HG03565 (cell line): ENCODE data around the gene PRIM2.
"Not testable (repeated sequence)": the region's sequence is repeated elsewhere in the genome, so short reads cannot be mapped to it uniquely, and the experiment has no call there.

ENCODE experiments used
- ATAC-seq: cut with Tn5 transposase; IDR thresholded peaks from one replicate; pipeline ENCODE4 v1.9.1; 2021; ENCODE audit warnings: mild to moderate bottlenecking, moderate library complexity; ENCODE audit not compliant: unreplicated experiment

The PRIM2 gene

DNA sequence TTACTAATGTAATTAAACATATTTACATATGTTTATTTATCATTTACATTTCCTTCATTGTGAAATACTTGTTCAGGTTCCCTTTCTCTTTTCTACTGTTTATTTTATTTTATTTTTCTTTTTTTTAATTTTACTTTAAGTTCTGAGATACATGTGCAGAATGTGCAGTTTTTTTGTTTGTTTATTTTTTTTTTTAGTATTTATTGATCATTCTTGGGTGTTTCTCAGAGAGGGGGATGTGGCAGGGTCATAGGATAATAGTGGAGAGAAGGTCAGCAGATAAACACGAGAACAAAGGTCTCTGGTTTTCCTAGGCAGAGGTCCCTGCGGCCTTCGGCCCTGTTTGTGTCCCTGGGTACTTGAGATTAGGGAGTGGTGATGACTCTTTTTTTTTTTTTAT is 8.7 kb upstream of the PRIM2 start:
- not testable (repeated sequence) for ATAC-seq

DNA sequence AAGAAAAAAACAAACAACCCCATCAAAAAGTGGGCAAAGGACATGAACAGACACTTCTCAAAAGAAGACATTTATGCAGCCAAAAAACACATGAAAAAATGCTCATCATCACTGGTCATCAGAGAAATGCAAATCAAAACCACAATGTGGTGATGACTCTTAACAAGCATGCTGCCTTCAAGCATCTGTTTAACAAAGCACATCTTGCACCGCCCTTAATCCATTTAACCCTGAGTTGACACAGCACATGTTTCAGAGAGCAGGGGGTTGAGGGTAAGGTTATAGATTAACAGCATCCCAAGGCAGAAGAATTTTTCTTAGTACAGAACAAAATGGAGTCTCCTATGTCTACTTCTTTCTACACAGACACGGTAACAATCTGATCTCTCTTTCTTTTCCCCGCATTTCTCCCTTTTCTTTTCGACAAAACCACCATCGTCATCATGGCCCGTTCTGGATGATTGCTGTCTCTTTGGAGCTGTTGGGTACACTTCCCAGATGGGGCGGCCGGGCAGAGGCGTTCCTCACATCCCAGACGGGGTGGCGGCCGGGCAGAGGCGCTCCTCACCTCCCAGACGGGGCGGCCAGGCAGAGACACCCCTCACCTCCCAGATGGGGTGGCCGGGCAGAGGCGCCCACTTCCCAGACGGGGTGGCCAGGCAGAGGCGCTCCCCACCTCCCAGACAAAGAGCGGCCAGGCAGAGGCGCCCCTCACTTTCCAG is 7.2 kb upstream of the PRIM2 start:
- not testable (repeated sequence) for ATAC-seq

DNA sequence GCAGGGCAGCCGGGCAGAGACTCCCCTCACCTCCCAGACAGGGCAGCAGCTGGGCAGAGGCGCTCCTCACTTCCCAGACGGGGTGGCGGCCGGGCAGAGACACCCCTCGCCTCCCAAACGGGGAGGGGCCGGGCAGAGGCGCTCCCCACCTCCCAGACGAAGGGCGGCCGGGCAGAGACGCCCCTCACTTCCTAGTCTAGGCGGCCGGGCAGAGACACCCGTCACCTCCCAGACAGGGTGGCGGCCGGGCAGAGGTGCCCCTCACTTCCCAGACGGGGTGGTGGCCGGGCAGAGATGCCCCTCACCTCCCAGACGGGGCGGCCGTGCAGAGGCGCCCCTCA is 6.6 kb upstream of the PRIM2 start:
- ATAC-seq: no peak

DNA sequence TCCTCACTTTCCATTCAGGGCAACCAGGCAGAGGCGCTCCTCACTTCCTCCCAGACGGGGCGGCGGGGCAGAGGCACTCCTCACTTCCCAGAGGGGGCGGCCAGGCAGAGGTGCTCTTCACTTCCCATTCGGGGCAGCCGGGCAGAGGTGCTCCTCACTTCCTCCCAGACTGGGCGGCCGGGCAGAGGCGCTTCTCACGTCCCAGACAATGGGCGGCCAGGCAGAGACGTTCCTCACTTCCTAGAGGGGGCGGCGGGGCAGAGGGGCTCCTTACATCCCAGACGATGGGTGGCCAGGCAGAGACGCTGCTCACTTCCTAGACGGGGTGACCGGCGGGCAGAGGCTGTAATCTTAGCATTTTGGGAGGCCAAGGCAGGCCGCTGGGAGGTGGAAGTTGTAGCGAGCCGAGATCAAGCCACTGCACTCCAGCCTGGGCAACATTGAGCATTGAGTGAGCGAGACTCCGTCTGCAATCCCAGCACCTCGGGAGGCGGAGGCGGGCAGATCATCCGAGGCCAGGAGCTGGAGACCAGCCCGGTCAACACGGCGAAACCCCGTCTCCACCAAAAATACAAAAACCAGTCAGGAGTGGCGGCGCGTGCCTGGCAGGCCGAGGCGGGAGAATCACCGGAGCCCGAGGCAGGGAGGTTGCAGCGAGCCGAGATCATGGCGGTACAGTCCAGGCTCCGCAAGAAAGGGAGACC is 6.0 kb upstream of the PRIM2 start:
- ATAC-seq: not testable (repeated sequence)

DNA sequence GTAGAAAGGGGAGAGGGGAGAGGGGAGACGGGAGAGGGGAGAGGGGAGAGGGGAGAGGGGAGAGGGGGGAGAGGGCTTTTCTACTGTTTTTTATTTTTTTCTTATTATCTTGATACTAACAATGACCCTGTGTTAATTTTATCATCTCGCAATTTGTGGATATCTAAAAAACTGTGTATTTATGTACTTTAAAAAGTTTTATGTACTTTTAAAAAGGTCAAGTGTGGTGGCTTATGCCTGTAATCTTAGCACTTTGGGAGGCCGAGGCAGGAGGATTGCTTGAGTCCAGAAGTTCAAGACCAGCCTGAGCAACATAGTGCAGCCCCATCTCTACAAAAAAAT is 5.5 kb upstream of the PRIM2 start:
- ATAC-seq: no peak

DNA sequence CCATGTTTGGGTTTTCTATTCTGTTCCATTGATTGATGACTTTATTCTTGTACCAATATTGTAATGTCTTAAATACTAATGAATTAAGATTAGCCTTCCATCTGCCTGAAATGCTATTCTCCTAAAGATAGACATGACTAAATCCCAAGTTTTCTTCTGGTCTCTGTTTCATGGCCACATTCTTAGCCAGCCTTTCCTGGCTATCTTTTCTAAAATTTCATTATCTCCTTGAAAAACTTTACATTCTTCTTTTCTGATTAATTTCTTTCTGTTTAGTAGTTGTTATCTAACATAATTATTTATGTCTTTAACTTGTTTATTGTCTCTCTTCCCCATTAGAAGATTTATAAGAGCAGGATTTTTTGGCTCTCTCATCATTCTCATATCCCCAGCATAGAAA is 4.4 kb upstream of the PRIM2 start:
- ATAC-seq: no peak

DNA sequence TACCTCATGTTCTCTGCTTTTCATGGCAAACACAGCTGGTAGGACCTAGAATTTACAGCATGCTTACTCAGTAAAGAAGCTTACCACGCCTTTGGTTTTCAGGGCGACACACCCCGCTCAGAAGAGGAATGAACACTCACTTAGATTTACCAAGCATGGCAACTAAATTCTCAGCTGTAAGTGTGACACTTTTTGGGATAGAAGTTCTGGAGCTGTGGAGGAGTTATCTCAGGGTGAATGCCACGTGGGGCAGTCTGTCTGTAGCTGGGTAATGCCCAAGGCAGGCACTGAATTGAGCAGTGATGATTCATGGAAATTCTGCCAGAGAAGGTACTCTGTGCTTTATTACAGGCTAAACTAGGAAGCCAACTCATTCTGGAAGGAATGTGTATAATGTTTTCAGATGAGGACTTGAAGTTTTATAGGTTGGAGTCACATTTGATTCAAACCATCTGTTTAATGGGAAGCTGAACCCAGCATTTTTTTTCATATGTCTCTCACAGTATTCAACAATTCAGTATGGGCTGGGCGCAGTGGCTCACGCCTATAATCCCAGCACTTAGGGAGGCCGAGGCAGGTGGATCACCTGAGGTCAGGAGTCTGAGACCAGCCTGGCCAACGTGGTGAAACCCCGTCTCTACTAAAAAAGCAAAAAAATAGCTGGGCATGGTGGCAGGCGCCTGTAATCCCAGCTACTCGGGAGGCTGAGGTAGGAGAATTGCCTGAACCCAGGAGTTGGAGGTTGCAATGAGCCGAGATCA is 3.5 kb upstream of the PRIM2 start:
- no peak for ATAC-seq

DNA sequence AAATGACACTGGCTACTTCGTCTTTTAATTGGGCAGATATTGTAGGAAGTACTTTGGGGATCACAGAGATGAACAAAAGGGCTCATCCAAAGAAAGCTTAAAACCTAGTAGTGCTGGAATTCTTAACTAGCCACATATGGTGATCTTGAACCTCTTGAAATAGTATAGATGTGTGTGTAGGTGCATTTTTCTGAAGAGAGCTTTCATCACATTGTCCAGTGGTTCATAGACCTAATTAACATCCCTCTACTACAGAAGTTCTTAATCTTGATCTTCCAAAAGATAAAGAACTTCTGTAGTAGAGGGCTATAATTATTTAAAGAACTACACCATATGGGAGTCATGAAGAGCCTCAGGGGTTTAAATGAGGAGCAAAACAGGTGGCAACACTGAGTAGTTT is 2.3 kb upstream of the PRIM2 start:
- no peak for ATAC-seq

DNA sequence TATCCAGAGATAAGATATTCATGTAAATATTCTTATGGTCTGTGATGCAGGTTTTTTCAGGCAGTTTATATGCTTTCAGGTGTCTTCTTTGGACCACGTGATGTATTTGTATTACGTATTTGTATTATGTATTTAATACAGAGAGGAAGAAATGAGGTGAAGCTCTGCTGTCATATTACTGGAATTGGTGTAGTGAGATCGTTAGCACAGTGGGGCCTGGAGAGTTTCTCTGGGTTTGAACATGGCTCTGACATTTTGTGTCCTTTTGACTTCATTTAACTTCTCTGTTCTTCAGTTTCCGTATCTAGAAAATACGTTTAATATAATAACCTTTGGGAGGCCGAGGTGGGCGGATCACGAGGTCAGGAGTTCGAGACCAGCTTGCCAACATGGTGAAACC is 1.6 kb upstream of the PRIM2 start:
- ATAC-seq: no peak

DNA sequence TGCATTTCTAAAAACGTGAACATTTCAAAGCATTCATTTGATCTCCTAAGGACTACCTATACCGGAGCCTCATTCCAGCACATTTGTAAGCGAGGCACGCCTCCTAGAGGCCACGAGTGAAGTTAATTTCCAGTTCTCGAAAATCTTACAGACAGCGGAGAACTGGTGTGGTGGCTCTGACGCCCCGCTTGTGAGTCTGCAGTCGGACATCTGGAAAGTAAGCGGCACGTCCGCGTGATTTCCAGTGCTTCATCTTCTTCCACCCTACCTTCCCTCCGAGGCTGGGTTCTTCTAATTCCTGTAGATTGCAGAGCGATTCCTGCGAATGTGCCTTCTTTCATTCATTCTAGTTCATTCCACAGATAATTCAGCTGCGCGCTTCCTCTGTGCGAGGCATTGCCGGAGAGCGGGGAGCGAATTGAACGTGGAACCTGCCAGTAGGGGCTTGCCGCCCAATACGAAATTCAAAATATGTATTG is 810 bp upstream of the PRIM2 start:
- peak; percentile 93 for ATAC-seq

DNA sequence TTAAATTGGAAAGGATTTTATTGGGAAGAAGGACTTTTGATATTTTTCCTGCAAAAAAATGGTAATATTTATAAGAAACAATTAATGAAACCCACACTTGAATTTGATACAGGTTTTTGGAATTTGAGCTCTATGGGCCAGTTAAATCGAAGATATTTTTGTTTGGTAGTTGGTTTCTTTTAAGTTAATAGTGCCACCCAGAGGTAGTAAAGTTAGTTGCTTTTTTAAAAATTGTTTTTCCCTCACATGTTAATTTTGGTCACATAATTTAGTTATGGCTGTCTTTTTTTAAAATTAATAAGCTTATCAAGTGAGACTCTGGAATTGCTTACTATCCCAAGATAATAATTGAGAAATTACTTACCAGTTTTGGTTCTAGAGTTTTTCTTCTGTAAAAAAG is 7.1 kb downstream of the PRIM2 start:
- ATAC-seq: no peak

DNA sequence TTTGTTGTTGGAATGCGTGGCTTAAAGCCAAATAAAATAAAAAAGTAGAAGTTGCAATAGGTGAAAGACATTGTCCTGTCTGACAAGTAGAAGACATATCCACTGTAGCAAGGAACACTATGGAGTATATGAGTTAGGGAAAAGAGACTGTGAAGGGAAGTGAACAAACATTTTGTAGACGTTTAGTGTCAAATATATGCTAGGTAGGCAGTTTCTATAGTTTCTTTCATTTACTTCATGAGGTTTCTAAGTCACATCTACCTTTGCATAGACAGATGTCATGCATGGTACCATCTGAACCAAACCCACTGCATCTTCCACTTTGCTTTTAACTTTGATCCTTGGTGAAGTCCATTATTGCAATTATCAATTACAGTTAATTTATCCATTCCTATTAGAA is 9.9 kb downstream of the PRIM2 start:
- no peak for ATAC-seq

DNA sequence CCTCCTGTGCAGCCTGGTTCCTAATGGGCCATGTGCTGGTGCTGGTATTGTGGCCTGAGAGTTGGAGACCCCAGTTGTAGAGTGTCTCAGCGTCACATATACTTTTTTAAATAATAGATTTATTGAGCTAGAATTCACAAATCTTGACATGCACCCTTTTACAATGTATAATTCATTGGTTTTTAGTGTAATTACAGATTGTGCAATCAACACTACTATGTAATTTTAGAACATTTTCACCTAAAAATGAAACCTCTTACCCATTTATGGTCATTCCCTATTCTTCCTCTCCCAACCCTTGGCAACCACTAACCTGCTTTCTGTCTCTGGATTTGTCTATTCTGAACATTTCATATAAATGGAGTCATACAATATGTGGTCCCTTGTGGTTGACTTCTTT is 10.6 kb downstream of the PRIM2 start:
- ATAC-seq: no peak

DNA sequence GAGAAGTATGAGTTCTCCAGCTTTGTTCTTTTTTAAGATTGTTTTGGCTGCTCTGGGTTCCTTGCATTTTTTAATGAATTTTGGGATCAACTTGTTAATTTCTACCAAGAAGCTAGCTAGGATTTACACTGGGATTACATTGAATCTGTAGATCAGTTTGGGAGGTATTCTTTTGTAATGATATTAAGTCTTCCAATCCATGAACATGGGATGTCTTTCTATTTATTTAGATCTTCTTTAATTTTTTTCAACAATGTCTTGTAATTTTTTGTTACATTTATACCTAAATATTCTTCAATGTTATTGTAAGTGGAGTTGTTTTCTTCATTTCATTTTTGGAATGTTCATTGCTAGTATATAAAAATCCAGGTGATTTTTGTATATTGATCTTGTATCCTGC is 12.5 kb downstream of the PRIM2 start:
- ATAC-seq: no peak

DNA sequence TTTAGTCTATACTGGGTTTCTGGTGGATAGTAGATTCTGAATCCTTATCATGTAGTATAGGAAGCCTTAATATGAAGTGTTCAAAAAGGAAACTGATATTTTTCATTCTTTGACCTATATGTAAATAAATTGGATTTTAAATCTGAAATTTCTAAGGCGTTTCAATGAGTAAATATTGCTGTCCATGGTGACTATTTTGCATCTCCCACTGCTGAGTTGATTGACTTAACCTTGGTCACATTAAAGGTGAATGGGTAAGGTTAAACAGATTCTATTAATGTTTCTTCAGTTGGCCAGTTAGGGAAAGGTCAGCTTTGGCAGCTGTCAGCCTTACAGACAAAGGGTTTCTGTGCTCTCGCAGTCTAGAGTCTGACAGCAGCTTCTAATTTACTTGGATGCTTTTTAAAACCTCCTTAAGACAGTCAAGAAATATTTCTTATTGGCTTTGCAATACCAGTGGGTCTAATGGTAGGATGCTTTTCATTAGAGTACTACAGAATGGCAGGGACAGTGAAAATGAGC is 24.8 kb downstream of the PRIM2 start:
- no peak for ATAC-seq

DNA sequence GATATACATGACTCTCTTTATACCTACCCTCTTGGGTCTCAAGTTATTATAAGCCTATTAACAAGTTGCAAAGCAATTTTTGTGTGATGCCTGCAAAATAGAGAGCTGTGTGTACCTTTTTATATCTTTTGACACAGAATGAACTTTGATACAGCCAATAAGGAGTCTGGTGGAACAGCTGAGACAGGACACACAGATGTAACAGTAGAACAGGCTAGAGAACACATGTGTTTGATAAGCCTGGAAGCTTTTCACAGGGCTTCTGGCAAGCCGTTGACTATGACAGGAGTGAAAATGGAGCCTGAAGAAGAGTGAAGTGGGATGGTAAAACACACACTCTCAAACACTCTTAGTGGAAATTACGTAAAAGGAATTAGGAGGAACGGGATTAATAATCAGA is 25.9 kb downstream of the PRIM2 start:
- ATAC-seq: not testable (repeated sequence)

DNA sequence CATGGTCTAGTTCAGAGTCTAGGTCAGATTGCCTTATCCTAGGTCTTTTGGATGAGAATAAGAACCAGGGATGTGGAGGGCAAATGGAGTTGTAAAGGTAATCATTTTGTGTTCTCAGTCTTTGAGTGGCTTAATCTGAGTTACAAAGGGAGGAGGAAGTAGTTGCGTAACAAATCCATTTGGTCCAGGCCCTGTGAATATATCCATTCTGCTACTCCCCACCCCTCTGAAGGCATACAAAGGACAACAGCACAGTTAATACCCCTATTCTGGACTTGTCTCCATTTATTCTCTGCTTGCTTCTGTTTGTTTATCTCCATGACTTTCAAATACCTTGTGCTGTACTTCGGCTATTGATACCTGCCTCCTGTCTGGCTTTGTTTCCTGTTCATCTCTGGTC is 29.3 kb downstream of the PRIM2 start:
- ATAC-seq: not testable (repeated sequence)

DNA sequence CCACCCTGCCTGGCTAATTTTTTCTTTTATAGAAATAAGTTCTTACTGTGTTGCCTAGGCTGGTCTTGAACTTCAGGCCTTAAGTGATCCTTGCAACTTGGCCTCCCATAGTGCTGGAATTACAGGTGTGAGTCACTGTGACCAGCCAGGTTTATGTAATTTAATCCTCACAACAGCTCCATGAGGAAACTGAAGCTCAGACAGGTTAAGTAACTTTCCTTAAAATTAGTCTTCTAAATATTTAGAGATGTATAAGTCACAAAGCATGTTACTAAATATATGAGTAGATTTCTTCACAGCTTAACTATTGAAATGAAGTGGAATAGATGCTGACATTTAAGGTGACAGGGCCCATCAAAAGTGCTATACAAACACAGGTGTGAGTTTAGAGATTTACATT is 30.2 kb downstream of the PRIM2 start:
- ATAC-seq: not testable (repeated sequence)

DNA sequence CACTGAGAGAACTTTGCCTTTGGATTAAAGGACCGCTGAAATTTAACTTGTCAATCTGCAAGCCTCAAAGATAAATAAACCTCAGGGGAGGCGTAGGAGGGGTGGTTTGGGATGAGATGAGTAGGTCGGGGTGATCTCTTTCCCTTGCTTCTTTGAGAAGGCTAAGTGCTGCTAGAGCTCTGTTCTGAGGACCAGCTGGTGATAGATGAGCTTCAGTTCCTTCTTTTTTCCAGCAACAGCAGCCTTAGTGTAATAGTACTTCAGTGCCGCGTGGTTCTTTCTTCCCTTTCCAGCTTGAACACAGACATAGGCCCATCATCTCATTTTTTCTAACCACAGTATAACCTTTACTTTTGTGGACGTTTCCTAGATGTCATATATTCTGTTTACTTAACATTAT is 33.0 kb downstream of the PRIM2 start:
- peak; percentile 53 for ATAC-seq

DNA sequence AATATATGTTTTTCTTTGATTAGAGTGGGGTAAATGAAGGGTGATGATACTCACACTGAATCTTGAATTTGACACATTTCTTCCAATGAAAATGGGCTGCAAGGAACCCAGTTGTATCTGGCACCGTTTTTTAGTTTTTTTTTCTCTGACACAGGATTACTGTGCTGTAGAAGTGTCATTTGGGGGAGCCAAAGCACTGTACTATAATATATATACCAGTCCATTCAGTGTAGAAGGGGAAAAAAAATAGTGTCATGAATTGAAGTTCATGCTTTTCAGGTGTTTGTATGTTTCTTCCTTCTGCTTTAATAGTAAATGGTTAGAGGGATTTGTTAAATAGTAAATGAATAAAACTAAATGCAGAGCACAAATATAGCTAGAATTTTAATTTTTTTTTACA is 35.2 kb downstream of the PRIM2 start:
- not testable (repeated sequence) for ATAC-seq

DNA sequence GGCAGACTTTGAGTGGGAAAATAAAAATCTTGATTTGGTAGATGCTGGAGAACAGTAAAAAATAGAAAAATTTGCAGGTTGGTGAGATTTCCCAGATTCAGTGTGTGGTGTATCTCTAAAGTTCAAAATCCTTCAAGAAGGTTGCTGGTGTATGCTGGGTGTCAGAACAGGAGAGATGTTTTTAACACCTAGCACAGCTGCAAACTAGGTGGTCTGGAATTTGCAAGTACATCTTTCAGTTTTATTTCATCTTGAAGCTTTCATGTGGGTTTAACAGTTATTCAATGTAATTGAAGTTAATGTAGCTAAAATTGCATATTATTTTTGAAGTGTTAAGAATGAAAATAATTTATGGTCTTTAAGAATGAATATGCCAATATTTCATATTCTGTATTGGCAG is 40.9 kb downstream of the PRIM2 start:
- not testable (repeated sequence) for ATAC-seq

DNA sequence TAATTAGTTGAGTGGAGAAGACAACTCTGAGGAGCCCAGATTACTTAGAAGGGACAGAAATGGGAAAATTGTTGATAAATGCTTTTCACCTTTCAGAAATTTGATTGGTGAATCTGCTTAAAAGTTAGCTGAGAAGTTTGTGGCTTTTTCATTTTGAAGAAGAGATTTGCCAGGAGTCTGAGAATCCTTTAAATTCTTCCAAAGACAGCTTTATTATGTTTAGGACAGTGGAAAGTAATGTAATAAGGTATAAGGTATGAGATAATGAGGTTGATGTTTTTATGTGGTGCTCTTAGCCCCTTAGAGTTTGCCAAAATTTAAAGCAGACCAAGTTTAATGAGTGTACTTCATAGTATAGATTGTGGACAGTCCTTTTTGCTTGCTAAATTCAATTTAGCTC is 42.3 kb downstream of the PRIM2 start:
- ATAC-seq: not testable (repeated sequence)
